HepG2 (cell line): ENCODE measurements around the gene EBF4. TPM values are rescaled to one million over a fixed set of nuclear protein-coding genes. Genes with fewer than 3 reads are reported as not detected.

Source experiments
- AGO1 ChIP-seq: fragments of 200-400 bp; formaldehyde crosslinking; IDR thresholded peaks from 2 replicates; pipeline ENCODE4 v1.6.1; 2017; ENCODE audit warnings: mild to moderate bottlenecking, low read depth, low read length, moderate library complexity; ENCODE audit not compliant: poor library complexity, severe bottlenecking
- CREB3 ChIP-seq: sonication (generic); formaldehyde crosslinking; IDR thresholded peaks from 2 replicates; pipeline ENCODE4 v1.5.0; 2020; ENCODE audit warnings: missing genetic modification reagents
- E2F5 ChIP-seq: sonication (generic); formaldehyde crosslinking; conservative IDR thresholded peaks from 2 replicates; pipeline ENCODE4 v1.4.0; 2020; ENCODE audit warnings: missing genetic modification reagents
- EZH2 ChIP-seq: conservative IDR thresholded peaks from 2 replicates; pipeline ENCODE4 v1.6.1; 2012; ENCODE audit warnings: mild to moderate bottlenecking, low read depth, low read length, moderate library complexity
- GPBP1L1 ChIP-seq: sonication (generic); formaldehyde crosslinking; IDR thresholded peaks from 2 replicates; pipeline ENCODE4 v1.5.0; 2020; ENCODE audit warnings: mild to moderate bottlenecking, missing genetic modification reagents
- HNF4G ChIP-seq, 2 experiments: sonication (generic) in 1 of 2; formaldehyde crosslinking in 1 of 2; IDR thresholded peaks; 2 replicates each; pipeline versions ENCODE4 v1.4.0 to v1.6.1; 2011 to 2020; ENCODE audit warnings: borderline replicate concordance in 2 of 2, low read depth in 2 of 2, mild to moderate bottlenecking in 2 of 2, low read length in 1 of 2, missing genetic modification reagents in 1 of 2, moderate library complexity in 1 of 2
- KDM1A ChIP-seq: IDR thresholded peaks from 2 replicates; pipeline ENCODE4 v1.6.1; 2016; ENCODE audit warnings: missing compliant biosample characterization
- KLF11 ChIP-seq: IDR thresholded peaks from 2 replicates; pipeline ENCODE4 v1.6.1; 2016; ENCODE audit warnings: missing compliant biosample characterization
- KLF12 ChIP-seq: sonication (generic); formaldehyde crosslinking; IDR thresholded peaks from 2 replicates; pipeline ENCODE4 v1.4.0; 2020; ENCODE audit warnings: missing genetic modification reagents, borderline replicate concordance
- MED8 ChIP-seq: sonication (generic); formaldehyde crosslinking; IDR thresholded peaks from 2 replicates; pipeline ENCODE4 v1.8.1; 2023; ENCODE audit warnings: mild to moderate bottlenecking, missing genetic modification reagents; ENCODE audit not compliant: insufficient replicate concordance
- MLLT10 ChIP-seq: sonication (generic); formaldehyde crosslinking; IDR thresholded peaks from 2 replicates; pipeline ENCODE4 v1.4.0; 2020; ENCODE audit warnings: missing genetic modification reagents
- MTF2 ChIP-seq: sonication (generic); formaldehyde crosslinking; IDR thresholded peaks from 2 replicates; pipeline ENCODE4 v1.5.0; 2020; ENCODE audit warnings: missing genetic modification reagents, borderline replicate concordance
- NCOA2 ChIP-seq: sonication (generic); formaldehyde crosslinking; IDR thresholded peaks from 2 replicates; pipeline ENCODE4 v1.8.0; 2022; ENCODE audit warnings: inconsistent platforms
- POGZ ChIP-seq: sonication (generic); formaldehyde crosslinking; IDR thresholded peaks from 2 replicates; pipeline ENCODE4 v1.4.0; 2020; ENCODE audit warnings: mild to moderate bottlenecking, missing genetic modification reagents
- RFX3 ChIP-seq: IDR thresholded peaks from 2 replicates; pipeline ENCODE4 v1.6.1; 2016; ENCODE audit warnings: missing biosample characterization, missing genetic modification reagents
- RFX5 ChIP-seq: IDR thresholded peaks from 2 replicates; pipeline ENCODE4 v1.6.1; 2011; ENCODE audit warnings: low read depth, low read length, improper control_type of control experiment
- RFXANK ChIP-seq: IDR thresholded peaks from 2 replicates; pipeline ENCODE4 v1.6.1; 2016
- RORA ChIP-seq: sonication (generic); formaldehyde crosslinking; IDR thresholded peaks from 2 replicates; pipeline ENCODE4 v1.5.0; 2020; ENCODE audit warnings: mild to moderate bottlenecking, missing genetic modification reagents, moderate library complexity
- SETDB1 ChIP-seq: sonication (generic); formaldehyde crosslinking; IDR thresholded peaks from 2 replicates; pipeline ENCODE4 v1.5.1; 2020; ENCODE audit warnings: missing genetic modification reagents, mild to moderate bottlenecking, borderline replicate concordance
- STAG1 ChIP-seq: sonication (generic); formaldehyde crosslinking; IDR thresholded peaks from 2 replicates; pipeline ENCODE4 v1.4.0; 2020; ENCODE audit warnings: missing genetic modification reagents
- TIGD3 ChIP-seq: sonication (generic); formaldehyde crosslinking; IDR thresholded peaks from 2 replicates; pipeline ENCODE4 v1.5.1; 2020; ENCODE audit warnings: mild to moderate bottlenecking, missing genetic modification reagents, borderline replicate concordance
- TMF1 ChIP-seq: sonication (generic); formaldehyde crosslinking; IDR thresholded peaks from 2 replicates; pipeline ENCODE4 v1.8.1; 2022; ENCODE audit warnings: low read depth, missing genetic modification reagents
- ZMYM4 ChIP-seq: sonication (generic); formaldehyde crosslinking; IDR thresholded peaks from 2 replicates; pipeline ENCODE4 v1.8.1; 2023; ENCODE audit warnings: mild to moderate bottlenecking, missing genetic modification reagents
- ZNF124 ChIP-seq: sonication (generic); formaldehyde crosslinking; IDR thresholded peaks from 2 replicates; pipeline ENCODE4 v1.4.0; 2020; ENCODE audit warnings: missing genetic modification reagents
- ZNF496 ChIP-seq: sonication (generic); formaldehyde crosslinking; IDR thresholded peaks from 2 replicates; pipeline ENCODE4 v1.8.1; 2023; ENCODE audit warnings: mild to moderate bottlenecking, moderate library complexity, missing genetic modification reagents; ENCODE audit not compliant: insufficient replicate concordance
- ZNF792 ChIP-seq: IDR thresholded peaks from 2 replicates; pipeline ENCODE4 v1.6.1; 2016
- polyA plus RNA-seq, 8 experiments: library from polyadenylated mRNA; depleted of rRNA in 3 of 8; stranded (reverse) in 7 of 8; unstranded in 1 of 8; fragments of >200 nt; fragmentation: Illumina TruSeq in 4 of 8; extraction: Trizol in 4 of 8; gene quantifications; 2 replicates each; pipeline versions ENCODE4 v1.2.1 to v1.2.3, GENCODE V29; 2011 to 2016; ENCODE audit warnings: low read depth in 4 of 8, missing spikeins in 1 of 8, mixed read lengths in 1 of 8; ENCODE audit not compliant: insufficient read depth in 1 of 8
- total RNA-seq, 5 experiments: library from RNA; depleted of rRNA; stranded (reverse); fragments of >200 nt; fragmentation: Illumina TruSeq; extraction: Trizol; gene quantifications; 2 replicates each; pipeline ENCODE4 v1.2.3, GENCODE V29; 2016; ENCODE audit warnings: low read depth in 1 of 5

The EBF4 gene
- total and polyA plus RNA-seq, 2 of the 13 experiments (the other 11 are each of a cell fraction or from before 2014, with no cell fraction given), result 0.84 to 2.2 TPM

GRCh38 chr20:2651772-2652723 is 40.5 kb upstream of the EBF4 start, which contains the start of gene NOP56 (continued):
- TF ChIP-seq HNF4G (IDR thresholded peaks at IDR 0.05; ENCODE audit: borderline replicate concordance, low read depth, low read length), result peak; percentile 14; the same call in 1 of the 2 replicates
- peak; percentile 81; the same call in 1 of the 2 replicates for TF ChIP-seq HNF4G (CRISPR knock-in tag; IDR thresholded peaks at IDR 0.05; ENCODE audit: borderline replicate concordance, low read depth)
- peak; percentile 92; the same call in 1 of the 2 replicates for TF ChIP-seq RFXANK
- no peak; the same call in 1 of the 2 replicates for TF ChIP-seq TIGD3 (CRISPR knock-in tag)
- TF ChIP-seq POGZ (CRISPR knock-in tag), result peak; percentile 92
- peak; percentile 94; the same call in 1 of the 2 replicates for TF ChIP-seq ZNF792
- TF ChIP-seq NCOA2 (CRISPR knock-in tag), result peak; percentile 20
- no peak; the same call in 1 of the 2 replicates for TF ChIP-seq RFX5
- TF ChIP-seq KDM1A, result no peak
- peak; percentile 60; the same call in 1 of the 2 replicates for TF ChIP-seq MTF2 (CRISPR knock-in tag)
- no peak for TF ChIP-seq RFX3 (CRISPR knock-in tag)
- peak; percentile 66 for TF ChIP-seq KLF11 (CRISPR knock-in tag)
- peak; percentile 89 for TF ChIP-seq MED8 (CRISPR knock-in tag)
- no peak for TF ChIP-seq EZH2
- TF ChIP-seq CREB3, result peak; percentile 98
- TF ChIP-seq ZNF496 (CRISPR knock-in tag), result no peak
- no peak for TF ChIP-seq AGO1
- peak; percentile 99 for TF ChIP-seq TMF1 (CRISPR knock-in tag)
- TF ChIP-seq STAG1 (CRISPR knock-in tag), result no peak
- TF ChIP-seq ZMYM4 (CRISPR knock-in tag), result peak; percentile 82
- TF ChIP-seq KLF12 (CRISPR knock-in tag), result peak; percentile 92; the same call in 1 of the 2 replicates
- no peak for TF ChIP-seq SETDB1 (CRISPR knock-in tag)
- TF ChIP-seq GPBP1L1, result no peak
- TF ChIP-seq RORA (CRISPR knock-in tag), result no peak
- TF ChIP-seq E2F5 (CRISPR knock-in tag), result peak; percentile 84
- TF ChIP-seq ZNF124, result peak; percentile 84
- no peak; the same call in 1 of the 2 replicates for TF ChIP-seq MLLT10 (CRISPR knock-in tag)
